Measurements from ENCODE around the gene NCAM1. TPM values are rescaled to one million over a fixed set of nuclear protein-coding genes. Genes with fewer than 3 reads are reported as not detected.

NCAM1 gene
- total RNA-seq, 1 experiment from 2014 or later = 0.75 TPM

GRCh38 chr11:113241636-113242054 is 280.4 kb downstream of the NCAM1 start:
- no peak overlapping the region for H3K27ac ChIP-seq (ENCODE audit: low read length)
- no peaks in the 10 kb centered on the region for H3K36me3 ChIP-seq (ENCODE audit: insufficient read depth, low read length)
- DNase-seq = no peak
- H3K9me3 ChIP-seq (ENCODE audit: low read length) = no peaks in the 10 kb centered on the region
- H3K4me1 ChIP-seq (ENCODE audit: low read length) = peaks cover 71% of the 10 kb centered on the region
- peak overlapping the region; percentile 32 for H3K4me2 ChIP-seq (ENCODE audit: low read depth, low read length, poor library complexity, severe bottlenecking)
- H3K27me3 ChIP-seq (ENCODE audit: low read length) = no peaks in the 10 kb centered on the region
- no peaks in the 10 kb centered on the region for H3K9me2 ChIP-seq (replicated peaks; ENCODE audit: insufficient read depth, low read length)
- peak overlapping the region; percentile 43; the same call in 1 of the 2 replicates for H3K9ac ChIP-seq (ENCODE audit: low read length)
- no peak overlapping the region for H2AFZ ChIP-seq (ENCODE audit: low read length)
- no peaks in the 10 kb centered on the region for H3K79me2 ChIP-seq (ENCODE audit: low read length)
- no peak overlapping the region for H3K4me3 ChIP-seq (ENCODE audit: low read length)
- no peaks in the 10 kb centered on the region for H4K20me1 ChIP-seq (ENCODE audit: insufficient read depth, low read depth, low read length)

- H3K9ac ChIP-seq (ENCODE audit: low read length) = 0 out of 2 replicates have a peak overlapping the region, but pooled peaks have one; percentile 43
- H3K27ac ChIP-seq (ENCODE audit: low read length) = no peak overlapping the region
These were observed 280.8 kb downstream of the NCAM1 start for GRCh38 chr11:113242060-113242459.

DNA sequence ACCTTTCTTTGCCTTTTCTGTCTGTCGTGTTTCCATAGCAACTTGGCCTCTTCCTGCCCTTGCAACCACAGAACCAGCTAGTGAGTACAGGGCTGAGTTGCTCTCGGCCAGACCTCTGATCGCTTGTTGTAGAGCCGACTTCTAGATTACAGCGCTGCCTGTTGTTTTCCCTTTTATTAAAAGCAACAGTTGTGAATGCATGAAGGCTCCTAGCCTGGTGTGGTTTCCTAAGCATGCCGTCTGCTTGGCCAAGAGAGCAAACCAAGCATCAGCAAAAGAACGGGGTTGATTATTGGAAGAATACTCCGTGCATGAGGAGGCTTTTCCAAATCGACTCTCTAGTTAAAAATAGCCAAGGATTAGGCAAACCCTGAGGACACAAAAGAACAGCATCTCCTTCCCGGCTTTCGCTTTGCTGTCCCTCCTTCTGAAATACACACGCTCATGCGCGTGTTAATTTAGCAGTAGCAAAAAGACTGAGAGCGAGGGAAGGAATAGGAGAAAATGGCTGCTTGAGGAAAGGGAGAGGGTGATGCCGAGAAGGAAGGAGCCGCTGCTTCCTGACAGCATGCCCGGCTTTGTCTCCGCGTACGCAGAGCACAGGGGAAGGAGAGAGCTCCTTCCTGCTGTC is 281.7 kb downstream of the NCAM1 start:
- Histone ChIP-seq H3K79me2 (ENCODE audit: low read length) (no peaks in the 10 kb centered on the region), H3K4me2 (ENCODE audit: low read depth, low read length, poor library complexity, severe bottlenecking) (peak overlapping the region; percentile 79), H3K9me3 (ENCODE audit: low read length) (no peaks in the 10 kb centered on the region), H3K9me2 (replicated peaks; ENCODE audit: insufficient read depth, low read length) (no peaks in the 10 kb centered on the region), H3K27me3 (ENCODE audit: low read length) (no peaks in the 10 kb centered on the region), H3K36me3 (ENCODE audit: insufficient read depth, low read length) (no peaks in the 10 kb centered on the region), H3K4me3 (ENCODE audit: low read length) (peak overlapping the region; percentile 57), H4K20me1 (ENCODE audit: insufficient read depth, low read depth, low read length) (no peaks in the 10 kb centered on the region), H3K9ac (ENCODE audit: low read length) (peak overlapping the region; percentile 67), H3K4me1 (ENCODE audit: low read length) (peaks cover 84% of the 10 kb centered on the region), H2AFZ (ENCODE audit: low read length) (peak overlapping the region; percentile 68), H3K27ac (ENCODE audit: low read length) (peak overlapping the region; percentile 74)
- DNase-seq = peak; percentile 71

More at GRCh38 chr11:113242060-113242459, 280.8 kb downstream of the NCAM1 start:
- H3K9me2 ChIP-seq (replicated peaks; ENCODE audit: insufficient read depth, low read length) = no peaks in the 10 kb centered on the region
- no peak overlapping the region for H3K4me3 ChIP-seq (ENCODE audit: low read length)
- no peaks in the 10 kb centered on the region for H4K20me1 ChIP-seq (ENCODE audit: insufficient read depth, low read depth, low read length)
- H3K4me1 ChIP-seq (ENCODE audit: low read length) = peaks cover 75% of the 10 kb centered on the region
- H3K9me3 ChIP-seq (ENCODE audit: low read length) = no peaks in the 10 kb centered on the region
- no peak overlapping the region for H2AFZ ChIP-seq (ENCODE audit: low read length)
- H3K4me2 ChIP-seq (ENCODE audit: low read depth, low read length, poor library complexity, severe bottlenecking) = peak overlapping the region; percentile 32
- no peaks in the 10 kb centered on the region for H3K79me2 ChIP-seq (ENCODE audit: low read length)
- H3K36me3 ChIP-seq (ENCODE audit: insufficient read depth, low read length) = no peaks in the 10 kb centered on the region
- H3K27me3 ChIP-seq (ENCODE audit: low read length) = no peaks in the 10 kb centered on the region
- no peak for DNase-seq

- H3K9ac ChIP-seq (ENCODE audit: low read length) = peak overlapping the region; percentile 67
- no peaks in the 10 kb centered on the region for H3K36me3 ChIP-seq (ENCODE audit: insufficient read depth, low read length)
- DNase-seq = peak; percentile 47
- peak overlapping the region; percentile 57; the same call in 1 of the 2 replicates for H3K4me3 ChIP-seq (ENCODE audit: low read length)
- H3K9me3 ChIP-seq (ENCODE audit: low read length) = no peaks in the 10 kb centered on the region
- no peaks in the 10 kb centered on the region for H4K20me1 ChIP-seq (ENCODE audit: insufficient read depth, low read depth, low read length)
- peak overlapping the region; percentile 74 for H3K27ac ChIP-seq (ENCODE audit: low read length)
- H2AFZ ChIP-seq (ENCODE audit: low read length) = no peak overlapping the region
- no peaks in the 10 kb centered on the region for H3K27me3 ChIP-seq (ENCODE audit: low read length)
- no peaks in the 10 kb centered on the region for H3K79me2 ChIP-seq (ENCODE audit: low read length)
- peak overlapping the region; percentile 79 for H3K4me2 ChIP-seq (ENCODE audit: low read depth, low read length, poor library complexity, severe bottlenecking)
- H3K9me2 ChIP-seq (replicated peaks; ENCODE audit: insufficient read depth, low read length) = no peaks in the 10 kb centered on the region
- peaks cover 92% of the 10 kb centered on the region for H3K4me1 ChIP-seq (ENCODE audit: low read length)
These were observed 282.5 kb downstream of the NCAM1 start for GRCh38 chr11:113243696-113244095.

DNA sequence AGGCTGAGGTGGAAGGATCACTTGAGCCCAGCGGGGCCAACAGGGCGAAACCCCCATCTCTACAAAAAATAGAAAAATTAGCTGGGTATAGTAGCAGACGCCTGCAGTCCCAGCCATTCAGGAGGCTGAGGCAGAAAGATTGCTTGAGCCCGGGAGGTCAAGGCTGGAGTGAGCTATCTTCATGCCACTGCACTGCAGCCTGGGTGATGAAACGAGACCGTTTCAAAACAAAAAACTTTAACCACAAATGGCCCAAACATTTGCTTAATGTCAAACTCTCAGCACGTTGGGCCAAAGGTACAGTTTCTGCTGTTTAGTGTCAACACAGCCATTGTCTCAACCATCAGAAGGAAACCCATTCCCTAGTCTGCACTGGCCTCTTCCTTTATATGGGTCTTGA is 284.0 kb downstream of the NCAM1 start:
- H2AFZ ChIP-seq (ENCODE audit: low read length) = peak overlapping the region; percentile 86; the same call in 1 of the 2 replicates
- 0 out of 2 replicates have a peak overlapping the region, but pooled peaks have one; percentile 24 for H3K9ac ChIP-seq (ENCODE audit: low read length)
- no peaks in the 10 kb centered on the region for H4K20me1 ChIP-seq (ENCODE audit: insufficient read depth, low read depth, low read length)
- H3K4me2 ChIP-seq (ENCODE audit: low read depth, low read length, poor library complexity, severe bottlenecking) = peak overlapping the region; percentile 19
- H3K9me2 ChIP-seq (replicated peaks; ENCODE audit: insufficient read depth, low read length) = no peaks in the 10 kb centered on the region
- no peaks in the 10 kb centered on the region for H3K9me3 ChIP-seq (ENCODE audit: low read length)
- no peaks in the 10 kb centered on the region for H3K79me2 ChIP-seq (ENCODE audit: low read length)
- H3K27me3 ChIP-seq (ENCODE audit: low read length) = no peaks in the 10 kb centered on the region
- peak overlapping the region; percentile 74 for H3K27ac ChIP-seq (ENCODE audit: low read length)
- H3K36me3 ChIP-seq (ENCODE audit: insufficient read depth, low read length) = no peaks in the 10 kb centered on the region
- peaks cover 99% of the 10 kb centered on the region for H3K4me1 ChIP-seq (ENCODE audit: low read length)
- no peak for DNase-seq
- no peak overlapping the region for H3K4me3 ChIP-seq (ENCODE audit: low read length)

GRCh38 chr11:113247221-113247620 is 286.0 kb downstream of the NCAM1 start:
- DNase-seq = no peak
- no peak overlapping the region for H3K9ac ChIP-seq (ENCODE audit: low read length)
- no peak overlapping the region for H2AFZ ChIP-seq (ENCODE audit: low read length)
- H3K4me1 ChIP-seq (ENCODE audit: low read length) = peaks cover 99% of the 10 kb centered on the region
- no peaks in the 10 kb centered on the region for H3K79me2 ChIP-seq (ENCODE audit: low read length)
- H3K4me3 ChIP-seq (ENCODE audit: low read length) = no peak overlapping the region
- H3K27ac ChIP-seq (ENCODE audit: low read length) = no peak overlapping the region; the same call in 1 of the 2 replicates
- no peaks in the 10 kb centered on the region for H3K27me3 ChIP-seq (ENCODE audit: low read length)
- H3K9me2 ChIP-seq (replicated peaks; ENCODE audit: insufficient read depth, low read length) = no peaks in the 10 kb centered on the region
- H3K4me2 ChIP-seq (ENCODE audit: low read depth, low read length, poor library complexity, severe bottlenecking) = no peak overlapping the region
- H3K36me3 ChIP-seq (ENCODE audit: insufficient read depth, low read length) = no peaks in the 10 kb centered on the region
- no peaks in the 10 kb centered on the region for H4K20me1 ChIP-seq (ENCODE audit: insufficient read depth, low read depth, low read length)
- no peaks in the 10 kb centered on the region for H3K9me3 ChIP-seq (ENCODE audit: low read length)

DNA sequence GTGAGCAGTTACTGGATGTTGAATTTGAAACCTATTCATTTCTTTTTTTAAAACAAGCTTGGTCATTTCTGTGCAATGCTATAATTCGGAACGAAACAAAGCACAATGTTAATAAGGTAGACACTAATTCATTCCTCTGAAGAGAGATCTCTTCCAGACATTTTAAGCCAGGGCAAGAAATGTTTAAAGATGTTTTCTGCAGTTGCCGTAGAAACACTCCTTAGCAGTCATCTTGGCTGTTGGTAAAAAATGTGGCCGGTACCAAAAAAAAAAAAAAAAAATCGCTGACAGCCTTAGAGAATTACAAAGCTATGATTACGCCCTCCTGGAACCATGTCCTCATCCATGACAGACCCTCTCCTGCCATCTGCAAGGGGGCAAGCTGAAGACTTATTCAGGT is 286.7 kb downstream of the NCAM1 start:
- H3K4me2 ChIP-seq (ENCODE audit: low read depth, low read length, poor library complexity, severe bottlenecking) = no peak overlapping the region
- H3K4me1 ChIP-seq (ENCODE audit: low read length) = peaks cover 99% of the 10 kb centered on the region
- no peak overlapping the region for H3K4me3 ChIP-seq (ENCODE audit: low read length)
- H3K9me3 ChIP-seq (ENCODE audit: low read length) = no peaks in the 10 kb centered on the region
- H2AFZ ChIP-seq (ENCODE audit: low read length) = no peak overlapping the region
- H3K79me2 ChIP-seq (ENCODE audit: low read length) = no peaks in the 10 kb centered on the region
- peak overlapping the region; percentile 30; the same call in 1 of the 2 replicates for H3K9ac ChIP-seq (ENCODE audit: low read length)
- no peaks in the 10 kb centered on the region for H3K36me3 ChIP-seq (ENCODE audit: insufficient read depth, low read length)
- H3K27me3 ChIP-seq (ENCODE audit: low read length) = no peaks in the 10 kb centered on the region
- H4K20me1 ChIP-seq (ENCODE audit: insufficient read depth, low read depth, low read length) = no peaks in the 10 kb centered on the region
- no peaks in the 10 kb centered on the region for H3K9me2 ChIP-seq (replicated peaks; ENCODE audit: insufficient read depth, low read length)
- peak overlapping the region; percentile 88 for H3K27ac ChIP-seq (ENCODE audit: low read length)
- no peak for DNase-seq

DNA sequence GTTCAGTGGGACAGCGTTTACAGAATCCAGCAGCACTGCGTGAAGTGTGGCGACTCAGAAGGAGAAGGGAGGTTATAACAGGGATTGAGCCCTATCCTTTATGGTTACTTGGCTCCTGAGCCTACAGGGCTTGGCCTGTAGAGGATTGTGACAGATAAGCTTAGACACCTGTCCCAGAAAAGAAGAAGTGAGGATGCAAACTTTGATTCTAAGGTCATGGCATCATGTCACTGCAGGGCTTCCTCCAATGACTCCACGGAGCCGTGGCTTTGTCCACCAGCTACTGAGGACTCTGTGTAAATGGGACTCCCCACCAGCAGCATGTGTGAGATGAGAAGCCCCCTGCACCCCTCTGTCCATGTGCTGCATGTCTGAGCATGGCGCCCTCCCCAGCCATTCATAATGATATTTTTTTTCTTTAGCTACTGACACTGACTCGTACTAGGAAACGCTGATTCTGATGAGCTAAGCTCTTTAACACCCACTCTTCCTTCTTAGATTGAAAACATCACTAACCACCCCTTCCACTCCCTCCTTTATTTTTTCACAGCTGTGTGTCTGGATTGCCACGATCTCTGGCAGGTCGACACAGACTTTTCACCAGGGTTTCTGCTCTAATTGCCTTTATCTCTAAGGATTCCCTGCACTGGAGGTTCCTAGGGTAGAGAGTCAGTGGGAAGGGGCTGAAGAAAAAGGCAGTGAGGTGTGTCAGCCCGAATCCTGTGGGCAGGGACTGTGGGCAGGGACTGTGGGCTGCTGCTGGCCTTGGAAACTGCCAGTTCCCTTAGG is 287.7 kb downstream of the NCAM1 start:
- no peaks in the 10 kb centered on the region for H3K36me3 ChIP-seq (ENCODE audit: insufficient read depth, low read length)
- no peaks in the 10 kb centered on the region for H3K9me2 ChIP-seq (replicated peaks; ENCODE audit: insufficient read depth, low read length)
- no peak overlapping the region for H3K4me3 ChIP-seq (ENCODE audit: low read length)
- H3K4me1 ChIP-seq (ENCODE audit: low read length) = peaks cover 99% of the 10 kb centered on the region
- H3K9ac ChIP-seq (ENCODE audit: low read length) = peak overlapping the region; percentile 48
- peak overlapping the region; percentile 38 for H3K4me2 ChIP-seq (ENCODE audit: low read depth, low read length, poor library complexity, severe bottlenecking)
- H3K79me2 ChIP-seq (ENCODE audit: low read length) = no peaks in the 10 kb centered on the region
- no peak overlapping the region; the same call in 1 of the 2 replicates for H2AFZ ChIP-seq (ENCODE audit: low read length)
- H3K9me3 ChIP-seq (ENCODE audit: low read length) = no peaks in the 10 kb centered on the region
- peak; percentile 60 for DNase-seq
- H4K20me1 ChIP-seq (ENCODE audit: insufficient read depth, low read depth, low read length) = no peaks in the 10 kb centered on the region
- peak overlapping the region; percentile 88 for H3K27ac ChIP-seq (ENCODE audit: low read length)
- no peaks in the 10 kb centered on the region for H3K27me3 ChIP-seq (ENCODE audit: low read length)
